Endothelial cell of umbilical vein (primary cell): ENCODE data around the gene ATXN1. TPM values are rescaled to one million over a fixed set of nuclear protein-coding genes. Genes with fewer than 3 reads are reported as not detected.

Experiments
- BruUV-seq: library from RNA; stranded (reverse); fragments of 400-500 nt; replicated peaks from 2 replicates; lab custom pipeline; 2021; lab: Mats Ljungman, UMichigan
- CTCF ChIA-PET: fragments of 300-600, 350-600 bp; sonication (Branson Sonifier 250); formaldehyde crosslinking; loops from one replicate; lab custom pipeline; 2021; ENCODE audit warnings: antibody characterized with exemption, inconsistent platforms; lab: Charles Lee
- POLR2A ChIA-PET: fragments of 300-600, 350-600 bp; sonication (Branson Sonifier 250); formaldehyde crosslinking; loops from one replicate; lab custom pipeline; 2021; ENCODE audit warnings: antibody characterized with exemption, inconsistent platforms; lab: Charles Lee
- DNase-seq: peaks from one replicate; pipeline ENCODE4 v3.0.0-alpha.2; 2011; ENCODE audit warnings: low read depth, low spot score
- FAIRE-seq: peaks from 2 replicates; lab custom pipeline; 2011; peaks lifted over from hg19 to GRCh38; lab: Jason Lieb, UNC
- H2AFZ ChIP-seq: 2 replicates; pipeline ENCODE4 v1.6.0; 2012; ENCODE audit warnings: low read depth, low read length, control low read depth, inconsistent platforms
- H3K27ac ChIP-seq: 2 replicates; pipeline ENCODE4 v1.5.1; 2011; ENCODE audit warnings: low read depth, mild to moderate bottlenecking, control low read depth, low read length, moderate library complexity; ENCODE audit not compliant: insufficient read depth
- H3K27me3 ChIP-seq, 2 experiments: 2 replicates each; pipeline versions ENCODE4 v1.6.0 to v1.6.1; 2011; ENCODE audit warnings: low read length in 2 of 2, mixed read lengths in 1 of 2; ENCODE audit not compliant: control insufficient read depth in 2 of 2, insufficient read depth in 2 of 2
- H3K36me3 ChIP-seq, 2 experiments: 2 replicates in 1 of 2; 3 replicates in 1 of 2; pipeline ENCODE4 v1.5.1; 2011; ENCODE audit warnings: low read length in 2 of 2, mild to moderate bottlenecking in 1 of 2, moderate library complexity in 1 of 2; ENCODE audit not compliant: control insufficient read depth in 2 of 2, insufficient read depth in 2 of 2; ENCODE audit errors: extremely low read depth in 1 of 2
- H3K4me1 ChIP-seq: 3 replicates; pipeline ENCODE4 v1.5.1; 2011; ENCODE audit warnings: mild to moderate bottlenecking, low read length; ENCODE audit not compliant: control insufficient read depth, insufficient read depth; ENCODE audit errors: extremely low read depth
- H3K4me2 ChIP-seq: 2 replicates; pipeline ENCODE4 v1.6.1; 2011; ENCODE audit warnings: low read length, control low read depth, mixed read lengths; ENCODE audit not compliant: insufficient read depth
- H3K4me3 ChIP-seq, 3 experiments: fragments of 200-600 bp in 1 of 3; sonication (generic), shearing (Covaris generic) in 1 of 3; replicated peaks in 1 of 3; 2 replicates each; pipeline ENCODE4 v1.5.1; 2011 to 2016; ENCODE audit warnings: control low read depth in 3 of 3, low read length in 3 of 3, mild to moderate bottlenecking in 2 of 3, inconsistent platforms in 1 of 3, low read depth in 1 of 3, moderate library complexity in 1 of 3; ENCODE audit not compliant: insufficient read depth in 1 of 3
- H3K79me2 ChIP-seq: 2 replicates; pipeline ENCODE4 v1.6.0; 2012; ENCODE audit warnings: low read length, inconsistent platforms; ENCODE audit not compliant: control insufficient read depth, insufficient read depth
- H3K9ac ChIP-seq: replicated peaks from 2 replicates; pipeline ENCODE3; 2011; ENCODE audit warnings: low read length, control low read depth; ENCODE audit not compliant: insufficient read depth; ENCODE audit errors: extremely low read depth
- H3K9me1 ChIP-seq: replicated peaks from 3 replicates; pipeline ENCODE4 v1.6.0; 2011; ENCODE audit warnings: mild to moderate bottlenecking, low read length; ENCODE audit not compliant: control insufficient read depth, insufficient read depth; ENCODE audit errors: extremely low read depth
- H3K9me3 ChIP-seq: replicated peaks from 2 replicates; pipeline ENCODE4 v1.5.1; 2012; ENCODE audit warnings: low read length, inconsistent platforms; ENCODE audit not compliant: control insufficient read depth, insufficient read depth
- H4K20me1 ChIP-seq: replicated peaks from 2 replicates; pipeline ENCODE3; 2011; ENCODE audit warnings: mild to moderate bottlenecking, low read length; ENCODE audit not compliant: control insufficient read depth, insufficient read depth; ENCODE audit errors: extremely low read depth
- CTCF ChIP-seq, 2 donors: IDR thresholded peaks; 1 replicate in 1 of 2; 2 replicates in 1 of 2; pipeline ENCODE4 v1.5.1; 2011; ENCODE audit warnings: low read length in 2 of 2, mild to moderate bottlenecking in 2 of 2, moderate library complexity in 2 of 2, control low read depth in 1 of 2, inconsistent platforms in 1 of 2, low read depth in 1 of 2; ENCODE audit not compliant: insufficient read depth in 1 of 2; ENCODE audit errors: extremely low read depth in 1 of 2
- EZH2 ChIP-seq: IDR thresholded peaks from 2 replicates; pipeline ENCODE4 v1.6.1; 2012; ENCODE audit warnings: borderline replicate concordance, low read depth, mild to moderate bottlenecking, moderate library complexity, low read length, inconsistent platforms; ENCODE audit not compliant: severe bottlenecking
- FOS ChIP-seq: IDR thresholded peaks from 2 replicates; pipeline ENCODE4 v1.6.1; 2011; ENCODE audit warnings: mild to moderate bottlenecking, low read length, moderate library complexity, borderline replicate concordance; ENCODE audit not compliant: insufficient read depth
- GATA2 ChIP-seq: IDR thresholded peaks from 2 replicates; pipeline ENCODE4 v1.7.0; 2011; ENCODE audit warnings: low read depth, mild to moderate bottlenecking, moderate library complexity, mixed read lengths, low read length; ENCODE audit not compliant: insufficient read length, insufficient read depth
- JUN ChIP-seq: IDR thresholded peaks from 2 replicates; pipeline ENCODE4 v1.6.1; 2011; ENCODE audit warnings: borderline replicate concordance, low read depth; ENCODE audit not compliant: insufficient read length, insufficient read depth
- MAX ChIP-seq: IDR thresholded peaks from 2 replicates; pipeline ENCODE4 v1.6.1; 2011; ENCODE audit not compliant: insufficient read depth, insufficient read length
- MYC ChIP-seq: IDR thresholded peaks from one replicate; pipeline ENCODE4 v1.6.1; 2011; ENCODE audit warnings: mild to moderate bottlenecking, low read depth, low read length
- POLR2A ChIP-seq: IDR thresholded peaks from 2 replicates; pipeline ENCODE4 v1.6.1; 2012; ENCODE audit warnings: low read depth, mild to moderate bottlenecking, control low read depth, low read length
- POLR2AphosphoS5 ChIP-seq: IDR thresholded peaks from 2 replicates; pipeline ENCODE4 v1.6.1; 2012; ENCODE audit warnings: low read depth, mild to moderate bottlenecking, control low read depth, low read length, moderate library complexity; ENCODE audit not compliant: insufficient read depth
- dilution Hi-C: fragments of 300-500 bp; cut with MboI; formaldehyde crosslinking; loops from one replicate; pipeline ENCODE4 v1.15.0; 2019; ENCODE audit warnings: low sequenced_read_pairs; ENCODE audit not compliant: extremely low pct_ligation_motif_present
- intact Hi-C: fragments of 100-400 bp; cut with micrococcal nuclease; formaldehyde crosslinking; loops from one replicate; pipeline ENCODE4 v1.10.0; 2022
- polyA plus RNA-seq, 4 experiments: library from polyadenylated mRNA; depleted of rRNA in 3 of 4; stranded (reverse) in 3 of 4; unstranded in 1 of 4; fragments of >200 nt; gene quantifications; 2 replicates each; pipeline versions ENCODE4 v1.2.1 to v1.2.3, GENCODE V29; 2011 to 2012; ENCODE audit warnings: missing spikeins in 1 of 4
- total RNA-seq: library from RNA; stranded (reverse); gene quantifications from 2 replicates; pipeline ENCODE4 v1.2.3, GENCODE V29; 2021

The ATXN1 gene
- total and polyA plus RNA-seq, 2 donors (not counting 3 experiments of a cell fraction or from before 2014, with no cell fraction given) = 16.4 to 33.0 TPM

- H4K20me1 ChIP-seq = no peaks in the 10 kb centered on the region
- BruUV-seq = no TSS peak
- H3K36me3 ChIP-seq = no peaks in the 10 kb centered on the region
- no peaks in the 10 kb centered on the region for H3K9me1 ChIP-seq
- no peak overlapping the region for H3K4me3 ChIP-seq
- no peaks in the 10 kb centered on the region for H3K4me1 ChIP-seq
- no peak overlapping the region for H2AFZ ChIP-seq
- DNase-seq = no peak
- TF ChIP-seq FOS = no peak
- no peak for TF ChIP-seq EZH2
- no peak for TF ChIP-seq CTCF (IDR thresholded peaks at IDR 0.05; ENCODE audit: extremely low read depth in 1 of 2, insufficient read depth in 1 of 2, low read depth in 1 of 2, low read length in 2 of 2)
- no peak for TF ChIP-seq POLR2A
- TF ChIP-seq MAX = no peak
- TF ChIP-seq MYC = no peak
- no peak for TF ChIP-seq POLR2AphosphoS5
- no peak for TF ChIP-seq GATA2
- no peak for TF ChIP-seq JUN
- no peaks in the 10 kb centered on the region for H3K27me3 ChIP-seq
- intact Hi-C loops = no loop called here
- H3K4me2 ChIP-seq = no peak overlapping the region
- H3K9ac ChIP-seq = no peak overlapping the region
- H3K79me2 ChIP-seq = no peaks in the 10 kb centered on the region
- dilution Hi-C loops = no loop called here
- H3K27ac ChIP-seq = no peak overlapping the region
- no peaks in the 10 kb centered on the region for H3K9me3 ChIP-seq
- ChIA-PET CTCF (interaction anchor here (1.8 kb wide), 1 partner anchor 18 kb away, joined by 7 read pairs; no protein-coding TSS in a partner anchor), POLR2A (no interaction called here)
- no peak for FAIRE-seq
Observed at GRCh38 chr6:16421462-16421960, 339.7 kb downstream of the ATXN1 start.
